Measurements from ENCODE around the gene KIAA2012. TPM values are rescaled to one million over a fixed set of nuclear protein-coding genes. Genes with fewer than 3 reads are reported as not detected.

The KIAA2012 gene
- total RNA-seq (2012; rRNA removed) (under 0.01 TPM in 2 replicates), polyA plus RNA-seq (2012; rRNA removed) (0.04 and 0.09 TPM in 2 replicates), Bru-seq, nascent RNA (percentile 22 among the genes with signal in this experiment), BruChase-seq, experiment 1, labeled RNA remaining after a 6-hour chase (percentile 27 among the genes with signal in this experiment), BruChase-seq, experiment 2, labeled RNA remaining after a 2-hour chase (percentile 22 among the genes with signal in this experiment)
- polyA plus RNA-seq (2012; cell fraction: cytosol; rRNA removed) = 0.04 and 0.05 TPM in 2 replicates
- 0.61 and 1.0 TPM in 2 replicates for polyA plus RNA-seq (2012; cell fraction: nucleus; rRNA removed; ENCODE audit: low replicate concordance)
- long read RNA-seq, partial matches to known transcripts = 1 of 6 reads
- long read RNA-seq, other reads (novel, unspliced or antisense) = 5 of 6 reads

- H3K56ac ChIP-seq (ENCODE audit: extremely low read depth, insufficient read depth, low read length) = no peak within 1 kb of the TSS
- 0 out of 2 replicates have a peak within 1 kb of the TSS, but pooled peaks have one; percentile 1 for H3K14ac ChIP-seq (replicated peaks; ENCODE audit: low read depth, low read length)
- intact Hi-C loops (cut with micrococcal nuclease) (no loop called here), dilution Hi-C loops (cut with HindIII; ENCODE audit: low sequenced_read_pairs, unreplicated experiment) (no loop called here), in situ Hi-C loops (cut with MboI; ENCODE audit: low sequenced_read_pairs) (no loop called here)
- H3K23ac ChIP-seq (ENCODE audit: low read depth, low read length) = no peak within 1 kb of the TSS
- H2BK120ac ChIP-seq (ENCODE audit: low read depth, low read length) = no peak within 1 kb of the TSS
- H3K36me3 ChIP-seq (ENCODE audit: control insufficient read depth, insufficient read depth, low read length) = no peaks in the 10 kb centered on the region
- no peak for DNase-seq
- no peak within 1 kb of the TSS for H2AK5ac ChIP-seq (ENCODE audit: low read depth, low read length)
- no peak within 1 kb of the TSS for H4K91ac ChIP-seq (ENCODE audit: insufficient read depth, low read depth, low read length)
- no peak within 1 kb of the TSS for H2BK5ac ChIP-seq (ENCODE audit: low read depth, low read length, poor library complexity, severe bottlenecking)
- no peak within 1 kb of the TSS for H3K18ac ChIP-seq (ENCODE audit: low read depth, low read length)
- no peaks in the 10 kb centered on the region for H3K9me1 ChIP-seq (ENCODE audit: insufficient read depth, low read length)
- H3K27ac ChIP-seq (ENCODE audit: insufficient read depth, low read length) = no peak within 1 kb of the TSS
- H3K4me1 ChIP-seq (ENCODE audit: control insufficient read depth, insufficient read depth, low read length) = no peaks in the 10 kb centered on the region
- H4K5ac ChIP-seq (ENCODE audit: low read depth, low read length) = no peak within 1 kb of the TSS
- H3K4me3 ChIP-seq (ENCODE audit: insufficient read depth, low read depth, low read length) = no peak within 1 kb of the TSS
- H3K9me3 ChIP-seq (ENCODE audit: control insufficient read depth, insufficient read depth, low read length) = no peaks in the 10 kb centered on the region
- H3K4ac ChIP-seq (ENCODE audit: low read depth, low read length) = no peak within 1 kb of the TSS
- H3K4me2 ChIP-seq (ENCODE audit: low read depth, low read length) = no peak within 1 kb of the TSS
- BruUV-seq (replicated peaks) = no TSS peak
- ATAC-seq (ENCODE audit: low read depth) = no peak
- WGBS, 2 experiments (ENCODE audit: extremely low coverage in 2 of 2, insufficient read length in 1 of 2) = 77% methylated on average over 4 of the region's 11 CpGs; no CpG with 5 or more reads in 1 of the 2 experiments
- H3K9ac ChIP-seq (ENCODE audit: low read depth, low read length) = no peak within 1 kb of the TSS
- no peaks in the 10 kb centered on the region for H4K20me1 ChIP-seq (ENCODE audit: insufficient read depth, low read length)
- no peaks in the 10 kb centered on the region for H3K27me3 ChIP-seq (ENCODE audit: control insufficient read depth, insufficient read depth, low read length)
- no peak within 1 kb of the TSS for H2AK9ac ChIP-seq (replicated peaks; ENCODE audit: low read depth, low read length, poor library complexity)
- TF ChIP-seq RCOR1 (IDR thresholded peaks at IDR 0.05; ENCODE audit: insufficient replicate concordance, low read length) (no peak), FOS (IDR thresholded peaks at IDR 0.05; ENCODE audit: low read depth, low read length) (no peak), RFX5 (IDR thresholded peaks at IDR 0.05; ENCODE audit: low read depth, low read length) (no peak)
- TF ChIP-seq, protein P1, sequence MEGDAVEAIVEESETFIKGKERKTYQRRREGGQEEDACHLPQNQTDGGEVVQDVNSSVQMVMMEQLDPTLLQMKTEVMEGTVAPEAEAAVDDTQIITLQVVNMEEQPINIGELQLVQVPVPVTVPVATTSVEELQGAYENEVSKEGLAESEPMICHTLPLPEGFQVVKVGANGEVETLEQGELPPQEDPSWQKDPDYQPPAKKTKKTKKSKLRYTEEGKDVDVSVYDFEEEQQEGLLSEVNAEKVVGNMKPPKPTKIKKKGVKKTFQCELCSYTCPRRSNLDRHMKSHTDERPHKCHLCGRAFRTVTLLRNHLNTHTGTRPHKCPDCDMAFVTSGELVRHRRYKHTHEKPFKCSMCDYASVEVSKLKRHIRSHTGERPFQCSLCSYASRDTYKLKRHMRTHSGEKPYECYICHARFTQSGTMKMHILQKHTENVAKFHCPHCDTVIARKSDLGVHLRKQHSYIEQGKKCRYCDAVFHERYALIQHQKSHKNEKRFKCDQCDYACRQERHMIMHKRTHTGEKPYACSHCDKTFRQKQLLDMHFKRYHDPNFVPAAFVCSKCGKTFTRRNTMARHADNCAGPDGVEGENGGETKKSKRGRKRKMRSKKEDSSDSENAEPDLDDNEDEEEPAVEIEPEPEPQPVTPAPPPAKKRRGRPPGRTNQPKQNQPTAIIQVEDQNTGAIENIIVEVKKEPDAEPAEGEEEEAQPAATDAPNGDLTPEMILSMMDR (conservative IDR thresholded peaks at IDR 0.05; ENCODE audit: low read depth, low read length) = no peak
- H2BK15ac ChIP-seq (ENCODE audit: low read depth, low read length) = peak within 1 kb of the TSS; percentile 3; the same call in 1 of the 3 replicates
- H2AFZ ChIP-seq (replicated peaks; ENCODE audit: low read length, poor library complexity) = peak within 1 kb of the TSS; percentile 1
- H3K79me1 ChIP-seq (ENCODE audit: low read depth in 1 of 2, low read length in 2 of 2) = no peaks in the 10 kb centered on the region
- no peak within 1 kb of the TSS for H4K8ac ChIP-seq (ENCODE audit: low read depth in 2 of 2, low read length in 2 of 2)
- H2BK20ac ChIP-seq (ENCODE audit: low read depth, low read length) = no peak within 1 kb of the TSS
- ChIA-PET CTCF (interaction anchor here (1.3 kb wide), 1 partner anchor 10 kb away, joined by 3 read pairs; no protein-coding TSS in a partner anchor), POLR2A (ENCODE audit: unreplicated experiment) (no interaction called here)
Observed at GRCh38 chr2:202072737-202073401, at the start of gene KIAA2012. KIAA2012 (plus strand) TSS chr2:202073255; CDS start chr2:202073628, 373 bp downstream.

Measured in IMR-90 (cell line).